ENCODE results near the gene KATNAL2. TPM values are rescaled to one million over a fixed set of nuclear protein-coding genes. Genes with fewer than 3 reads are reported as not detected.
A peak's percentile ranks its signal among the peaks of the same experiment; 100 is the strongest.

Gene KATNAL2
- total RNA-seq, 1 experiment from 2014 or later, result 12.1 TPM

DNA sequence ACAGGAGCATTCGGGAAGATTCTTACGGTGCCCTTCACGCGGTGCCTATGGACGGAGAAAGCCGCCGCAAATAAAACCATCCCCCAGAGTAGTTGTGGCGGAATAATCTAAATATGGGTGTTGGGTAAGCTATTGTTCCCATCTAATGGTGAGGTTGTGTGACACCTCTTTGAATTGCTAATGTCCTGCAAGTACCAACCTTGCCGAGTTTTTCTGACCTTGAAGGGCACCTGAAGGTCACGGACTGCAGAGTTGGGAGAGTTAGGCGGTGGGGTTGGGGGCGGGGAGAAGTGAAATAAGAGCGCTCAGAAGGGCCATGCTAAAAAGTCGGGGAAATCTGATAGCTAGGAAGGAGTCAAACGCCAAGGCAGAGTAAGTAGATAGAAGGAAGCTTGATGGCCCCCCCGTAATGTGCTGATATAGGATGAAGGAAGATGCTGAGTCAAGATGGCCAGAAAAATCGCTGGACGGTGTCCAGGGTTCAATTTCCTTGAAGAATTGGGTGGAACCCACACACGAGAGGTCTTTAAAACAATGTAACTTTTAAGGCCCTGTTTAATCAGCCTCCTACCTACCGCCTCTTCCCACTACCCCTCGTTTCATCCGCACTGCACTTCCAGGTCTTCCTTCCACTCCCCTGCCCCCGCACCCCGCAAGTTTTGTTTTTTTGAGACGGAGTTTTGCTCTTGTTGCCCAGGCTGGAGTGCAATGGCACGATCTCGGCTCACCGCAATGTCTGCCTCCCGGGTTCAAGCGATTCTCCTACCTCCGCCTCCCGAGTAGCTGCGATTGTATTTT, 600 bp downstream of the KATNAL2 start:
- Mint-ChIP-seq H3K36me3 (no peaks in the 10 kb centered on the region; the same call in 1 of the 2 replicates), H3K4me1 (peaks cover 56% of the 10 kb centered on the region), H3K27ac (peak overlapping the region; percentile 100), H3K4me3 (peak overlapping the region; percentile 80), H3K27me3 (ENCODE audit: low read depth) (no peaks in the 10 kb centered on the region), H3K9me3 (no peaks in the 10 kb centered on the region)
- CTCF ChIA-PET, result interaction anchor here (0.8 to 1.4 kb wide), 6 partner anchors 18 to 637 kb away, joined by 3 to 6 read pairs (median 4); no protein-coding TSS in a partner anchor
- ATAC-seq, result peak; percentile 74
- peak; percentile 81 for DNase-seq (ENCODE audit: low spot score)
- POLR2A ChIA-PET, result interaction anchor here (1.1 kb wide), 1 partner anchor 23 kb away, joined by 3 read pairs; no protein-coding TSS in a partner anchor
- TF ChIP-seq ZNF138 (CRISPR knock-in tag; conservative IDR thresholded peaks at IDR 0.05) (0 out of 2 replicates have a peak, but pooled peaks have one; percentile 14), OVOL2 (CRISPR knock-in tag; IDR thresholded peaks at IDR 0.05; ENCODE audit: borderline replicate concordance) (no peak), CREB1 (CRISPR knock-in tag; IDR thresholded peaks at IDR 0.05) (0 out of 2 replicates have a peak, but pooled peaks have one; percentile 48), ESRRA (CRISPR knock-in tag; IDR thresholded peaks at IDR 0.05; ENCODE audit: borderline replicate concordance) (peak; percentile 99), NFYB (CRISPR knock-in tag; conservative IDR thresholded peaks at IDR 0.05; ENCODE audit: low read depth) (no peak; the same call in 1 of the 2 replicates), SP1 (CRISPR knock-in tag; conservative IDR thresholded peaks at IDR 0.05) (peak; percentile 24; the same call in 1 of the 2 replicates), TP53 (CRISPR knock-in tag; IDR thresholded peaks at IDR 0.05) (no peak), ZNF121 (CRISPR knock-in tag; IDR thresholded peaks at IDR 0.05) (no peak), MYBL2 (CRISPR knock-in tag; IDR thresholded peaks at IDR 0.05) (peak; percentile 8; the same call in 1 of the 2 replicates), NFE2L1 (CRISPR knock-in tag; IDR thresholded peaks at IDR 0.05) (peak; percentile 56; the same call in 1 of the 2 replicates)
- TF ChIP-seq, protein P1, sequence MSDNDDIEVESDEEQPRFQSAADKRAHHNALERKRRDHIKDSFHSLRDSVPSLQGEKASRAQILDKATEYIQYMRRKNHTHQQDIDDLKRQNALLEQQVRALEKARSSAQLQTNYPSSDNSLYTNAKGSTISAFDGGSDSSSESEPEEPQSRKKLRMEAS (CRISPR knock-in tag; IDR thresholded peaks at IDR 0.05), result peak; percentile 50
- TF ChIP-seq, protein P2, sequence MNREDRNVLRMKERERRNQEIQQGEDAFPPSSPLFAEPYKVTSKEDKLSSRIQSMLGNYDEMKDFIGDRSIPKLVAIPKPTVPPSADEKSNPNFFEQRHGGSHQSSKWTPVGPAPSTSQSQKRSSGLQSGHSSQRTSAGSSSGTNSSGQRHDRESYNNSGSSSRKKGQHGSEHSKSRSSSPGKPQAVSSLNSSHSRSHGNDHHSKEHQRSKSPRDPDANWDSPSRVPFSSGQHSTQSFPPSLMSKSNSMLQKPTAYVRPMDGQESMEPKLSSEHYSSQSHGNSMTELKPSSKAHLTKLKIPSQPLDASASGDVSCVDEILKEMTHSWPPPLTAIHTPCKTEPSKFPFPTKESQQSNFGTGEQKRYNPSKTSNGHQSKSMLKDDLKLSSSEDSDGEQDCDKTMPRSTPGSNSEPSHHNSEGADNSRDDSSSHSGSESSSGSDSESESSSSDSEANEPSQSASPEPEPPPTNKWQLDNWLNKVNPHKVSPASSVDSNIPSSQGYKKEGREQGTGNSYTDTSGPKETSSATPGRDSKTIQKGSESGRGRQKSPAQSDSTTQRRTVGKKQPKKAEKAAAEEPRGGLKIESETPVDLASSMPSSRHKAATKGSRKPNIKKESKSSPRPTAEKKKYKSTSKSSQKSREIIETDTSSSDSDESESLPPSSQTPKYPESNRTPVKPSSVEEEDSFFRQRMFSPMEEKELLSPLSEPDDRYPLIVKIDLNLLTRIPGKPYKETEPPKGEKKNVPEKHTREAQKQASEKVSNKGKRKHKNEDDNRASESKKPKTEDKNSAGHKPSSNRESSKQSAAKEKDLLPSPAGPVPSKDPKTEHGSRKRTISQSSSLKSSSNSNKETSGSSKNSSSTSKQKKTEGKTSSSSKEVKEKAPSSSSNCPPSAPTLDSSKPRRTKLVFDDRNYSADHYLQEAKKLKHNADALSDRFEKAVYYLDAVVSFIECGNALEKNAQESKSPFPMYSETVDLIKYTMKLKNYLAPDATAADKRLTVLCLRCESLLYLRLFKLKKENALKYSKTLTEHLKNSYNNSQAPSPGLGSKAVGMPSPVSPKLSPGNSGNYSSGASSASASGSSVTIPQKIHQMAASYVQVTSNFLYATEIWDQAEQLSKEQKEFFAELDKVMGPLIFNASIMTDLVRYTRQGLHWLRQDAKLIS (CRISPR knock-in tag; IDR thresholded peaks at IDR 0.05; ENCODE audit: borderline replicate concordance), result 0 out of 2 replicates have a peak, but pooled peaks have one; percentile 49
- TF ChIP-seq, protein P3, sequence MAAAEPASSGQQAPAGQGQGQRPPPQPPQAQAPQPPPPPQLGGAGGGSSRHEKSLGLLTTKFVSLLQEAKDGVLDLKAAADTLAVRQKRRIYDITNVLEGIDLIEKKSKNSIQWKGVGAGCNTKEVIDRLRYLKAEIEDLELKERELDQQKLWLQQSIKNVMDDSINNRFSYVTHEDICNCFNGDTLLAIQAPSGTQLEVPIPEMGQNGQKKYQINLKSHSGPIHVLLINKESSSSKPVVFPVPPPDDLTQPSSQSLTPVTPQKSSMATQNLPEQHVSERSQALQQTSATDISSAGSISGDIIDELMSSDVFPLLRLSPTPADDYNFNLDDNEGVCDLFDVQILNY (CRISPR knock-in tag; IDR thresholded peaks at IDR 0.05), result no peak

DNA sequence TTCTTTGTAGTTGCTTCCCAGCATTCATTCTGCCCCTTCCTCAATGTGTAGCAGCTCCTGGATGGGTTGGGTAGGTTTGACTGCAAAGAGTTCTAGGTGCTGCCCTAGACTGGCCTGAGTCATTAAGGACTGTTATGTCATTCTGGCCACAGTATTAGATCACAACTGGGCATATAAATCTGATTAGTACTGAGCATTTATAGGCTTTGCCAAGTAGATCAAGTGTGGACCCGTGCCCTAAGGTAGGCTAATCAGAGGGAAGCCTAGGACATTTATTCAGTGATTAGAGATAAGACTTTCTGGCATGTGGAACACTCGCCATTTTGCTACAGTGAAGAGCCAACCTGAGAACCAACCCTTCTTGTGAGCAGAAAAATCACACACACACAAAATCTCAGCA, 2.7 kb downstream of the KATNAL2 start:
- Mint-ChIP-seq H3K4me1 (peaks cover 35% of the 10 kb centered on the region), H3K4me3 (no peak overlapping the region), H3K36me3 (peaks cover 12% of the 10 kb centered on the region), H3K27me3 (ENCODE audit: low read depth) (no peaks in the 10 kb centered on the region), H3K9me3 (peaks cover 15% of the 10 kb centered on the region), H3K27ac (no peak overlapping the region)
- DNase-seq (ENCODE audit: low spot score) (no peak), ATAC-seq (no peak)
- TF ChIP-seq, protein P4, sequence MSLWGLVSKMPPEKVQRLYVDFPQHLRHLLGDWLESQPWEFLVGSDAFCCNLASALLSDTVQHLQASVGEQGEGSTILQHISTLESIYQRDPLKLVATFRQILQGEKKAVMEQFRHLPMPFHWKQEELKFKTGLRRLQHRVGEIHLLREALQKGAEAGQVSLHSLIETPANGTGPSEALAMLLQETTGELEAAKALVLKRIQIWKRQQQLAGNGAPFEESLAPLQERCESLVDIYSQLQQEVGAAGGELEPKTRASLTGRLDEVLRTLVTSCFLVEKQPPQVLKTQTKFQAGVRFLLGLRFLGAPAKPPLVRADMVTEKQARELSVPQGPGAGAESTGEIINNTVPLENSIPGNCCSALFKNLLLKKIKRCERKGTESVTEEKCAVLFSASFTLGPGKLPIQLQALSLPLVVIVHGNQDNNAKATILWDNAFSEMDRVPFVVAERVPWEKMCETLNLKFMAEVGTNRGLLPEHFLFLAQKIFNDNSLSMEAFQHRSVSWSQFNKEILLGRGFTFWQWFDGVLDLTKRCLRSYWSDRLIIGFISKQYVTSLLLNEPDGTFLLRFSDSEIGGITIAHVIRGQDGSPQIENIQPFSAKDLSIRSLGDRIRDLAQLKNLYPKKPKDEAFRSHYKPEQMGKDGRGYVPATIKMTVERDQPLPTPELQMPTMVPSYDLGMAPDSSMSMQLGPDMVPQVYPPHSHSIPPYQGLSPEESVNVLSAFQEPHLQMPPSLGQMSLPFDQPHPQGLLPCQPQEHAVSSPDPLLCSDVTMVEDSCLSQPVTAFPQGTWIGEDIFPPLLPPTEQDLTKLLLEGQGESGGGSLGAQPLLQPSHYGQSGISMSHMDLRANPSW (CRISPR knock-in tag; conservative IDR thresholded peaks at IDR 0.05; ENCODE audit: low read depth), result no peak
- TF ChIP-seq NFYB (CRISPR knock-in tag; conservative IDR thresholded peaks at IDR 0.05; ENCODE audit: low read depth), result no peak
- POLR2A ChIA-PET, result no interaction called here
- CTCF ChIA-PET, result no interaction called here

Data from WTC11 (cell line).